HG03060 (cell line): ENCODE measurements around the gene AOC3.
"Not testable (repeated sequence)": the region's sequence is repeated elsewhere in the genome, so short reads cannot be mapped to it uniquely, and the experiment has no call there.

Experiments used
- ATAC-seq: cut with Tn5 transposase; IDR thresholded peaks from one replicate; pipeline ENCODE4 v1.9.1; 2021; ENCODE audit warnings: low read depth, moderate number of reproducible peaks; ENCODE audit not compliant: unreplicated experiment

Gene AOC3

DNA sequence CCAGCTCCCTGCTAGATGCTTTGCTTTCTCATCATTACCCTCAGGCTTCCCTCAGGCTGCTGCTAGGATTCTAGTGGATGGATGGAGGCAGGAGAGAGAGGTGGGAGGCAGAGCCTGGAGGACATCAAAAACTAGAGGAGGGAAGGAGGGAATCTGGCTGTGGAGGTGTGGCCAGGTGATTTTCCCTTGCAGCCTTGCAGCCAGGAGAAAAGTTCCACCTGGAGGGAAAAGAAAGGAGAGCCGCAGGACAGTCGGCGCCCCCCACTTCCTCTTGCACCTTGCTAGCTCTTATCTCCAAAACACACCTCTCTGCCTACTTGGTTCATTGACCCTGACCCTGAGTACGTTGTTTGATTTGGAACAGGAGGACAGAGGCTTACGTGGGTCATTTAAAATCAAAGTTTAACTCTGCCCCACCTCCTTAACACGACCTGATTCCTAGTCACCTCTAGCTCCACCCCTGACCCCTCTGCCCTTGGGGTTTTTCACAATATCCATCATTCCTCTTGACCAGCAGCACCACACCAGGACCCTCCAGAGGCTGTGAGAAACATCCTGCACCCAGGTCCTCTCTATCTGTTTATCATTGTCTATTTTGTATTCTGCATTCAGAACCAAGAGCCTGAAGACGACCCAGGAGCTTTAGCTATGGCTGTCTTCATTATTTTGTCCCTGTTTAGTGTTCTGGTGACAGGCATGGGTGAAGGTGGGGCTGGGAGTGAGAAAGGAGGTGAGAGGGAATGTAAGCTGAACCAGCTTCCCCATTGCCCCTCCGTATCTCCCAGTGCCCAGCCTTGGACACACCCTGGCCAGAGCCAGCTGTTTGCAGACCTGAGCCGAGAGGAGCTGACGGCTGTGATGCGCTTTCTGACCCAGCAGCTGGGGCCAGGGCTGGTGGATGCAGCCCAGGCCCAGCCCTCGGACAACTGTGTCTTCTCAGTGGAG, 15.9 kb downstream of the AOC3 start:
- ATAC-seq = no peak

DNA sequence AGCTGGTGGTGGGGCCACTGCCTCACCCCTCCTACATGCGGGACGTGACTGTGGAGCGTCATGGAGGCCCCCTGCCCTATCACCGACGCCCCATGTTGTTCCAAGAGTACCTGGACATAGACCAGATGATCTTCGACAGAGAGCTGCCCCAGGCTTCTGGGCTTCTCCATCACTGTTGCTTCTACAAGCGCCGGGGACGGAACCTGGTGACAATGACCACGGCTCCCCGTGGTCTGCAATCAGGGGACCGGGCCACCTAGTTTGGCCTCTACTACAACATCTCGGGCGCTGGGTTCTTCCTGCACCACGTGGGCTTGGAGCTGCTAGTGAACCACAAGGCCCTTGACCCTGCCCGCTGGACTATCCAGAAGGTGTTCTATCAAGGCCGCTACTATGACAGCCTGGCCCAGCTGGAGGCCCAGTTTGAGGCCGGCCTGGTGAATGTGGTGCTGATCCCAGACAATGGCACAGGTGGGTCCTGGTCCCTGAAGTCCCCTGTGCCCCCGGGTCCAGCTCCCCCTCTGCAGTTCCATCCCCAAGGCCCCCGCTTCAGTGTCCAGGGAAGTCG, 16.8 kb downstream of the AOC3 start:
- not testable (repeated sequence) for ATAC-seq

DNA sequence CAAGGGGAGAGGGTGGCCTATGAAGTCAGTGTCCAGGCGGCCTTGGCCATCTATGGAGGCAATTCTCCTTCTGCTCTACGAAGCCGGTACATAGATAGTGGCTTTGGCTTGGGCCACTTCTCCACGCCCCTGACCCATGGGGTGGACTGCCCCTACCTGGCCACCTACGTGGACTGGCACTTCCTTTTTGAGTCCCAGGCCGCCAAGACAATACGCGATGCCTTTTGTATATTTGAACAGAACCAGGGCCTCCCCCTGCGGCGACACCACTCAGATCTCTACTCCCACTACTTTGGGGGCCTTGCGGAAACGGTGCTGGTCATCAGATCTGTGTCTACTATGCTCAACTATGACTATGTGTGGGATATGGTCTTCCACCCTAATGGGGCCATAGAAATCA, 17.3 kb downstream of the AOC3 start:
- no peak for ATAC-seq

DNA sequence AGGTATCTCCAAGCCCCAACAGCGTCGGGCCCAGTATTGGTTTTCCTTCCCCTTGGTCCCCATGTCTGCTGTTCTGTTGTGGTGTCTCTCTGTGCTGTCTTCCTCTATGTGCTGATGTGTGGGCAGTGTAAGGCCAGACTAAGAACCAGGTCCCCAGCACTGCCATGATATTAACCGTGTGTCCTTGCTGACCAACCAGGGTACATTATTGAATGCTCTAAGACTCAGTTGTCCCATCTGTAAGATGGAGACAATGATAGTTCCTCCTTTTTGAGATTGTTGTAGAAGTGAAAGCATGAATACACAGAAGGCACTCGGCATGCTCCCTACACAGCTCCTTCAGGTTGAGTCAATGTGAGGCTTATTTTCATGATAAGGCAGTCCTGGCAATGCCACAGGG, 20.6 kb downstream of the AOC3 start:
- ATAC-seq = no peak

DNA sequence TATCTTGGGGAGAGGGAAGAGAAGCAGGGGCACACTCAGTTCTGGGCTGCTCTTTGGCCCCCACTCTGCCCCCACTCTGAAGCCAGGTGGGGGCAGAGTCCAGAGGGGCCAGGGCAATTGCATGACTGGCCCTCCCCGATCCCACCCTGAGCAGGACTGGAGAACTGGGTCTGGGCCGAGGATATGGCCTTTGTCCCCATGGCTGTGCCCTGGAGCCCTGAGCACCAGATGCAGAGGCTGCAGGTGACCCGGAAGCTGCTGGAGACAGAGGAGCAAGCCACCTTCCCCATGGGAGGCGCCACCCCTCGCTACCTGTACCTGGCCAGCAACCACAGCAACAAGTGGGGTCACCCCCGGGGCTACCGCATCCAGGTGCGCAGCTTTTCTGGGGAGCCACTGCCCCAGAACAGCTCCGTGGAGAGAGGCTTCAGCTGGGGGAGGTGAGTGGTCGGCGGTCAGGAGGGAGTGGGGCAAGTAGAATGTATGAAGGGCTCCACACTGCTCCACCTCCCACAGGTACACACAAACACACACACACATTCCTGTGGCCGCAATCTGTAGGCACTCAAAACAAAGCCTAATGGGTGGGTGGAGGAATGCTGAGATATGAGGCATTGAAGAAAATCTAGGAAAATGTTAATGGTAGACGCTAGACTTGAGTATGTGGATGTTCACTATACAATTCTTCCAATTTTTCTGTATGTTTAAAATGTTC, 21.4 kb downstream of the AOC3 start:
- no peak for ATAC-seq

GRCh38 chr17:42873315-42873714, 22.3 kb downstream of the AOC3 start:
- no peak for ATAC-seq

DNA sequence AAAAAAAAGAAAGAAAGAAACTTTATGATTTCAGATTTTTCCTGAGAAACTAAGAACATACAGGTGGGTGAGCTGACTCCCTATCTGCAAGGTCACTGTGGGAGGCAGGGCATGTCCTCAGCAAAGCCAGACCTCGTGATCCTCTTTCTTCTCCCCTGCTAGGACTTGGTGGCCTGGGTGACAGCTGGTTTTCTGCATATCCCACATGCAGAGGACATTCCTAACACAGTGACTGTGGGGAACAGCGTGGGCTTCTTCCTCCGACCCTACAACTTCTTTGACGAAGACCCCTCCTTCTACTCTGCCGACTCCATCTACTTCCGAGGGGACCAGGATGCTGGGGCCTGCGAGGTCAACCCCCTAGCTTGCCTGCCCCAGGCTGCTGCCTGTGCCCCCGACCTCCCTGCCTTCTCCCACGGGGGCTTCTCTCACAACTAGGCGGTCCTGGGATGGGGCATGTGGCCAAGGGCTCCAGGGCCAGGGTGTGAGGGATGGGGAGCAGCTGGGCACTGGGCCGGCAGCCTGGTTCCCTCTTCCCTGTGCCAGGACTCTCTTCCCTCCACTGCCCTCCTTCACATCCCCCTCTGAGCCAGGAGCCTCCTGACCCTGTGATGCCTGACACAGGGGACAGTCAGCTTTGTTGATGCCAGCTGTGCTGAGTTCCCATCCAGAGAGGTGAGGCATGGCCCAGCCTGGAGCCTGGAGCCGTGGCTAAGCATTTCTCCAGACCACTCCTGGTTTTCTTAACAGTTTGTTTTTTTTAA, 23.1 kb downstream of the AOC3 start:
- ATAC-seq = not testable (repeated sequence)

GRCh38 chr17:42877037-42877436, 26.0 kb downstream of the AOC3 start:
- ATAC-seq = no peak

- no peak for ATAC-seq
These were observed 27.3 kb downstream of the AOC3 start for GRCh38 chr17:42878123-42878880.

- no peak for ATAC-seq
These were observed 28.1 kb downstream of the AOC3 start for GRCh38 chr17:42878924-42879595.

DNA sequence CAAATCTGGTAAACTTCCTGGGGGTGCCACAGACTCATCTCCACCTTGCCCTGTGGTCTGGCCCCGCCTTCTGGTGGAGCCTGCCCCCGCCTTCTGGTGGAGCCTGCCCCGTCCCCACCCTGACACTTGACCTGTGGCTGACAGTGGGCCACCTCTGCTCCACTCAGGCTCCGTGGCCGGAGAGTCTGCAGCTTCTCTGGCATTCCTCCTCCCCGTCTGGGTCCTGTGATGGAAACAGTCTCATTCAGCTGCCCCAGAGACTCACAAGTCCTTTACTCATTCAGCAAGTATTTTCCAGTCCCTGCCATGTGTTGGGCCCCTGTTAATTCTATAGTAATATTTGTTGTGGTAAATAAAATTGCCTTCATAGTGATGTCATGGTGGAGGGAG, 28.6 kb downstream of the AOC3 start:
- ATAC-seq = no peak

DNA sequence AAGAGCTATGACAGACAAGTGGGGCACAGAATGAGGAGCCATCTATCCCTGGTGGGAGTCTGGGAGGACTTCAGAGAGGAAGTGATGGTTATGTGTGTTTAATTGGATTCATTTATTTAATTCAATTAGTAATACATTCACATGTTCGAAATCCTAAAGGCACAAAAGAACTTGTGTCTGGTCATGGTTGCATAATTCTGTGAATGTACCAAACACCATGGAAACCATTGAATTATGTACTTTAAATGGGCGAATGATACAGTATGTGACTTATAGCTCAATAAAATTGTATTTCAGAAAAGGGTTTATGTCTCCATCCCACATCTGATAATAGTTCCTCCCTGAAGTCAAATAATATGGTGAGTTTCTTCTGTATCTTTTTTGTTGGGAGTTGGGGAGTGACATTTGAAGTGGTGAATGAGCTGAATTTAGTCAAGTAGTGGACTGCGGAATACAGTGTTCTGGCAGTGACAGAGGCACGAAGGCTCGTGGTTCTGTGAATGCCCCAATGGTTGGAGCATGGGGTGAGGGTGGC, 29.8 kb downstream of the AOC3 start:
- no peak for ATAC-seq

DNA sequence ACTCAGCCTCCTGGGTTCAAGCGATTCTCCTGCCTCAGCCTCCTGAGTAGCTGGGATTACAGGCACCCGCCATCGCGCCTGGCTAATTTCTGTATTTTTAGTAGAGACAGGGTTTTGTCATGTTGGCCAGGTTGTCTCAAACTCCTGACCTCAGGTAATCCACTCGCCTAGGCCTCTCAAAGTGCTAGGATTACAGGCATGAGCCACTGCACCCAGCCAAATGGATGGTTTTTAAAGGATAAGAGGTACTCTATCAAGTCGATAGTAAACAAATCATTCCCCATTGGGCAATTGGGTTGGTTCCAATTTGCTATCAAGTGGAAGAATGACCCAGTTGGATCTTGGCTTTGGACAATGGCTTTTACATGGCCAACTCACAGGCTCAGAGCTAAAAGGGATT, 30.7 kb downstream of the AOC3 start:
- not testable (repeated sequence) for ATAC-seq

DNA sequence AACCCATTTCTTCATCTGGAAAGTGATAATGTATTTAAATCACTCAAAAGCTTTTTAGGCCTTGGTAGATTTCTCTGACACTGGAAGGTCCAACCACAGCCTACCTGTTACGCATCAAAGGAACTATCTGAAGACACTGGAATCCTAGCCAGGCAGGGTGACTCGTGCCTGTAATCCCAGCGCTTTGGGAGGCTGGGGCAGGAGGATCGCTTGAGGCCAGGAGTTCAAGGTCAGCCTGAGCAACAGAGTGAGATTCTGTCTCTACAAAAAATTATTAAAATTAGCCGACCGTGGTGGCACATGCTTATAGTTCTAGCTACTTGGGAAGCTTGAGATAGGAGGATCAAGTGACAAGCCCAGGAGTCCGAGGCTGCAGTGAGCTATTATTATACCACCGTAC, 31.2 kb downstream of the AOC3 start:
- no peak for ATAC-seq

DNA sequence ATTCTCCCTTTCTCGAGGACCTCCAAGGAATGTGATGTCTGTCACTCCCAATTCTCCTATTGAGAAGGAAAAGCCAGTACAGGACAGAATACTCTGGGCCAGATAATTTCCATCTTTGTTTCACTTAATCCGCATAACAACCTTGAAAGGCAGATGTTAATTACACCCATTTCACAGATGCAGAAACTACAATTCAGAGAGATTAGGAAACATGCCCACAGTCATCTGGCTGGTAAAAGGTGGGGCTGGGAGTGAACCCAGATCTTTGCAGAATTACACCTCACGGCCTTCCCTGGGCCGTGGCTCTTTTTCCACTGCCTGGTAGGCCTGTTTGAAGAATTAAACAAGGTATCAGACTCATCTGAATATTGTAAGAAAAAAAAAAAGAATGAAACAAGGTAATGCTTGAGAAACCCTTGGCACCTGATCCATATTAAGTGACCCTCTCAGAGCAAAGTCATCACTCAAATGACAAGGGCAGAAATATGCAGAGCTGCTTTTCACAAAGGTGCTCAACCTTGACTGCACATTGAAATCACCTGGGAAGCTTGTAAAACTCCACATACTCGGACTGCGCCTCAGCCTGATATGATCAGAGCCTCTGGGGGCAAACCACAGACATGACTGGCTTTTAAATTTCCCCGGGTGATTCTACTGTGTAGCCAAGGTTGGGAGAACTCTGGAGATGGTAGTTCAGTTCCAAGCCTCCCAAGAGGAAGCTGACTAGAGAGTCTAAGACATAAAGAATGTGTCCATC, 33.0 kb downstream of the AOC3 start:
- no peak for ATAC-seq

DNA sequence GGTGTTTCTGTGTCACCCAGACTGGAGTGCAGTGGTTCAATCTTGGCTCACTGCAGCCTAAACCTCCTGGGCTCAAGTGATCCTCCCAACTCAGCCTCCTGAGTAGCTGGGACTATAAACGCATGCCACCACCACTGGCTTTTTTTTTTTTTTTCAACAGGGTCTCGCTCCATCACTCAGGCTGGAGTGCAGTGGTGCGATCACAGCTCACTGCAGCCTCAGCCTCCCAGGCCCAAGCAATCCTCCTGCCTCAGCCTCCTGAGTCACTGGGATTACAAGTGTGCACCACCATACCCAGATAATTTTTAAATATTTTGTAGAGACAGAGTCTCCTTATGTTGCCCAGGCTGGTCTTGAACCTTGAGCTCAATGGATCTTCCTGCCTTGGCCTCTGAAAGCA, 34.8 kb downstream of the AOC3 start:
- ATAC-seq = not testable (repeated sequence)

GRCh38 chr17:42886283-42887176, 35.5 kb downstream of the AOC3 start:
- ATAC-seq = no peak
